Measurements from ENCODE around the gene DAPK1. TPM values are rescaled to one million over a fixed set of nuclear protein-coding genes. Genes with fewer than 3 reads are reported as not detected.

Gene DAPK1
- total and polyA plus RNA-seq, 5 experiments from 2014 or later, result 0.55 to 1.9 (median 0.55) TPM; not detected in 2

- POLR2A ChIA-PET, result no interaction called here
- H3K4me3 Mint-ChIP-seq, result no peak overlapping the region
- no peak for ATAC-seq
- H3K36me3 Mint-ChIP-seq, result no peaks in the 10 kb centered on the region
- peaks cover 8 to 34% (median 16%) of the 10 kb centered on the region in 5 donors for H3K27me3 Mint-ChIP-seq
- no peak for DNase-seq
- no peak overlapping the region for H3K27ac Mint-ChIP-seq
- H3K9me3 Mint-ChIP-seq, result no peaks in the 10 kb centered on the region
- peaks cover 3 to 12% (median 7%) of the 10 kb centered on the region in 4 donors for H3K4me1 Mint-ChIP-seq
Observed at GRCh38 chr9:87599901-87600610, 102.4 kb downstream of the DAPK1 start.

DNA sequence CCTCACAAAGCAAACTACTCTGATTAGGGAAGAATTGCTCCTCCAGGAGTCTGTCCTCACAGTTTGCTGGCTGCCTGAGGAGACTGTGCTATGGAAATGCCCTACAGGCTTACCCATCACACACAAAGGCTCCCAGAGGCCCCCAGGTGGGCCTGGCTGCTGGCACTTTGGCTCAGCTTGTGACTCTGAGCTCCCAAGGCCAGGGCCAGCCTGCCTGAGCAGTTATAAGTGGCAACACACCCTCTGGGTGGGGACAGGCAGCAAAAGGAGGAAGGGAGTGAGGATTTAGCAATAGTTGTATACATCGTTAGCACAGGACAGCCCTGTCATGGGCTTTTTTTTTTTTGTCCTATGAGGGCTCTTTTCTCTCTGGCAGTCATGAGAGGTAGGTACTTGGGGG, 103.5 kb downstream of the DAPK1 start:
- Mint-ChIP-seq H3K27ac (peak overlapping the region in 1 of 10 donors; percentile 49), H3K9me3 (no peaks in the 10 kb centered on the region), H3K4me1 (peaks cover 6 to 20% (median 14%) of the 10 kb centered on the region in 4 donors), H3K4me3 (no peak overlapping the region), H3K27me3 (peaks cover 10 to 43% (median 19%) of the 10 kb centered on the region in 5 donors), H3K36me3 (no peaks in the 10 kb centered on the region)
- DNase-seq (no peak), ATAC-seq (no peak)
- POLR2A ChIA-PET, result no interaction called here

DNA sequence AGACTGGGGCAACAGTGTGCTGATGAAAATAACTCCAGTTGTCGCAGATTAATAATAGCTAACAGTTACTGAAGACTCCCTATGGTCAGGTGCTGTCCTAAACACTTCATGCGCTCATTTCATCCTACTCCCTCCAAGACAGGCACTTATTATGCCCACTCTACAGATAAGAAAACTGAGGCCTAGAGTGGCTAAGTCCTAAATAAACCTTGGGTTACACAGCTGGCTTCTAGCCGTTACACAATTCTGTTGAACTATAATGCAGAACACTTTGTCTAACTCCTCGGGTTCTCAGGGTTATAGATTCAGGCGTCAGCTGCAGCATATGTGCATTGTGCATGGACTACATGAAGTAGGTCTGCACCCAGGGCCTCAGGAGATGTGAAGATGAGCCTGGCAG, 103.9 kb downstream of the DAPK1 start:
- DNase-seq (no peak), ATAC-seq (no peak)
- Mint-ChIP-seq H3K4me3 (no peak overlapping the region), H3K36me3 (no peaks in the 10 kb centered on the region), H3K27ac (no peak overlapping the region), H3K27me3 (peaks cover 10 to 43% (median 19%) of the 10 kb centered on the region in 5 donors), H3K9me3 (no peaks in the 10 kb centered on the region), H3K4me1 (peaks cover 6 to 20% (median 14%) of the 10 kb centered on the region in 4 donors)
- POLR2A ChIA-PET, result no interaction called here

DNA sequence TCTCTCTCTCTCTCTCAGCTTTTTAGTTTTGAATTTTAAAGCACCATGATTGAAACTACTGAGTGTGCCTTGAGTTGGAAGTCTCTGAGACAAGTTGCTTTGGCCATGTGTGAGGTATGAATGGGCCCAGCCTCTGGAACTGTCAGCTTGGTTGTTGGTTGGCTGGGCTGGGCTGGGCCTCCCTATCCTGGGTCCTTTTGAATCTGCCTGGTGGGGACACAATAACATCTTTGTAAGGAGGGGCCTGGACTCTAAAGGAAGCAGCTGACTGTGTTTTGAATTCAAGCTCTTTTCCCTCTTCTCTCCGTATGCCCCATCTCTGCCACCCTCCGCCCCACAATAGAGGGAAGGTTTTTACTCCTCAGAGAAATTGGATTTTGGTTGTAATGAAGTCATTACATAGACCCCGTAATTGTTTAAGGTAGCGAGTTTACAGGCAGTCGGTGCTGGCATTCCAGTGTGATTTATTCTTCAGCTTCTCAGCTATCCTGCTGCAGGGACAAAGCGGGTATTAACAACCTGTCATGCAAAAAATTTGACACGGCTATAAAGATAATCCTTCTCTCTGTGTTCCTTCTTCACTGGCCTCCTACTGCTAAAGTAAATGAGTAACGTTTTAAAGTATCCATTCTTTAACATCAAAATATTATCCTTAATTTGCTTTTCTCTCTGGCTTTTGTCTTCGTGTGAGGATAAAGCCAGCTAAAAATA, 105.4 kb downstream of the DAPK1 start:
- H3K4me1 Mint-ChIP-seq, result peaks cover 6 to 16% (median 12%) of the 10 kb centered on the region in 4 donors
- no peak overlapping the region for H3K4me3 Mint-ChIP-seq
- POLR2A ChIA-PET, result no interaction called here
- no peaks in the 10 kb centered on the region for H3K36me3 Mint-ChIP-seq
- peaks cover 10 to 43% (median 23%) of the 10 kb centered on the region in 5 donors for H3K27me3 Mint-ChIP-seq
- ATAC-seq, result no peak
- DNase-seq, result no peak
- peaks cover 0 to 3% (median 0%) of the 10 kb centered on the region in 9 donors for H3K9me3 Mint-ChIP-seq
- H3K27ac Mint-ChIP-seq, result no peak overlapping the region

DNA sequence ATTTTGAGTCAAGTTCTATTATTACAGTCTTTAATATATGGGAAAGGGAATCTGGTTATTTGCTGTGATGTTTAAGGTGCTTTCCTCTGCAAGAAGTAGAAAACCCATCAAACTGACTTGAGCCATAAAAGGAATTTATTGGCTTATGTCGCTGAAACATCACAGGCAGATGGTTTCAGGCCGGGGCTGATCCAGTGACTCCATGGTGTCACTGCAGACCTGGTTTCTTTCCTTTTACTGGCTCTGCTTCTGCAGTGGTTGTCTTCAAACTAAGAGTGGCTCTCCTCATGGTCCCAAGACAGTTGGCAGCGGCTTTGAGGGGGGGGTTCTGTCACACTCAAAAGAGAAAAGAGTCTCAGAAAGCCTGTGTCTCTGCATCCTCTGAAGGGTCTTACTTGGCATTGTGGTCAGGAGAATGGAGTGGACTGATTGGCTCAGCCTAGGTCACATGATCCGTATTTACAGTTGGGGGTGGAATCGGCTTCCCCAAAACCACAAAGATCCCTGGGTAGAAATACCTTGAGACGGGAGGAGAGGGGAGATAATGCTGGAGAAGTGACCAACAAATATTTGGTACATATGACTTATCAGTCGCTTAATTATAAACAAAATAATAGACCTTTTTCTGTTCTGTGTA, 106.3 kb downstream of the DAPK1 start:
- Mint-ChIP-seq H3K27me3 (peaks cover 10 to 43% (median 23%) of the 10 kb centered on the region in 5 donors), H3K4me3 (no peak overlapping the region), H3K27ac (no peak overlapping the region), H3K9me3 (peaks cover 0 to 3% (median 0%) of the 10 kb centered on the region in 9 donors), H3K36me3 (no peaks in the 10 kb centered on the region), H3K4me1 (peaks cover 6 to 16% (median 12%) of the 10 kb centered on the region in 4 donors)
- ATAC-seq (no peak), DNase-seq (no peak)
- POLR2A ChIA-PET, result no interaction called here

GRCh38 chr9:87604886-87605588, 107.4 kb downstream of the DAPK1 start:
- ATAC-seq (no peak), DNase-seq (no peak)
- POLR2A ChIA-PET, result no interaction called here
- Mint-ChIP-seq H3K36me3 (no peaks in the 10 kb centered on the region), H3K4me3 (peak overlapping the region in 5 of 10 donors; percentile 4 to 37 (median 31)), H3K27me3 (peaks cover 10 to 43% (median 25%) of the 10 kb centered on the region in 5 donors), H3K4me1 (peaks cover 6 to 16% (median 12%) of the 10 kb centered on the region in 4 donors), H3K27ac (peak overlapping the region in 1 of 10 donors; percentile 40), H3K9me3 (peaks cover 0 to 3% (median 0%) of the 10 kb centered on the region in 9 donors)

- no peak for DNase-seq
- H3K27ac Mint-ChIP-seq, result no peak overlapping the region
- POLR2A ChIA-PET, result no interaction called here
- ATAC-seq, result no peak
- peak overlapping the region in 4 of 10 donors; percentile 4 to 37 (median 31) for H3K4me3 Mint-ChIP-seq
- H3K9me3 Mint-ChIP-seq, result peaks cover 0 to 3% (median 0%) of the 10 kb centered on the region in 9 donors
- H3K4me1 Mint-ChIP-seq, result peaks cover 6 to 16% (median 12%) of the 10 kb centered on the region in 4 donors
- H3K36me3 Mint-ChIP-seq, result no peaks in the 10 kb centered on the region
- peaks cover 10 to 43% (median 25%) of the 10 kb centered on the region in 5 donors for H3K27me3 Mint-ChIP-seq
Observed at GRCh38 chr9:87605676-87606075, 108.0 kb downstream of the DAPK1 start.

DNA sequence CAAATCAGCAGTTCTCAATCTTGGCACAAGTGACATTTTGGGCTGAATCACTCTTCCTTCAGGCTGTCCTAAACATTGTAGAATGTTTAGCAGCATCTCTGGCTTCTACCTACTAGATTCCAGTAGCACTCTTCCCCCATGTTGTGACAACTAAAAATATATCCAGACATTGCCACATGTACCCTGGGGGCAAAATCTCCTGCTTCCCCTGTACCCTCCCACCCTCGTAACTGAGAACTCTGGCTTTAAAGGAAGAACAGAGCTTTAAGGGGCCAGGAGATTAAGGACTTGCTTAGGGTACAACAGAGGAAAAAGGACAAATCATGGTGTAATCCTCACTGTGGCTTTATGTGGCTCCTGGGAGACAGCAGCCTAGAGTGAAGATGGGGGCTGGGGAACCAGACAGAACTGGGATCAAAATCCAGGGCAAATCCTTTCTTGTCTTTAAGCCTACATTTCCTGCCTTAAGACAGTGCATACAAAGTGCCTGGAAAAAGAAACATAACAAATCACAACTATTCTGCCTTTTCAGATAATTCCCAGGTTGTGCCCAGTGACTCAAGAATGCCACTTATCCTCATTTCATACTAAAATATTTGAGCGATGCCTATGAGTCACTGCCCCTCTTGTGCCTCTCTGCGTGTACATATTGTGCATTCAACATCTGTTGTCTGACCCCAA, 109.3 kb downstream of the DAPK1 start:
- peaks cover 10 to 38% (median 22%) of the 10 kb centered on the region in 5 donors for H3K27me3 Mint-ChIP-seq
- peaks cover 0 to 3% (median 0%) of the 10 kb centered on the region in 9 donors for H3K9me3 Mint-ChIP-seq
- POLR2A ChIA-PET, result no interaction called here
- ATAC-seq (no peak), DNase-seq (no peak)
- H3K36me3 Mint-ChIP-seq, result no peaks in the 10 kb centered on the region
- H3K4me3 Mint-ChIP-seq, result no peak overlapping the region
- H3K27ac Mint-ChIP-seq, result no peak overlapping the region
- H3K4me1 Mint-ChIP-seq, result peaks cover 6 to 22% (median 12%) of the 10 kb centered on the region in 4 donors

- Mint-ChIP-seq H3K27ac (peak overlapping the region in 1 of 10 donors; percentile 5), H3K4me1 (peaks cover 6 to 22% (median 12%) of the 10 kb centered on the region in 4 donors), H3K9me3 (peaks cover 0 to 3% (median 0%) of the 10 kb centered on the region in 9 donors), H3K36me3 (no peaks in the 10 kb centered on the region), H3K4me3 (no peak overlapping the region), H3K27me3 (peaks cover 10 to 30% (median 22%) of the 10 kb centered on the region in 5 donors)
- ATAC-seq (no peak), DNase-seq (no peak)
- POLR2A ChIA-PET, result no interaction called here
Observed at GRCh38 chr9:87607859-87608258, 110.2 kb downstream of the DAPK1 start.

GRCh38 chr9:87609002-87609401, 111.3 kb downstream of the DAPK1 start:
- DNase-seq, result no peak
- no peaks in the 10 kb centered on the region for H3K36me3 Mint-ChIP-seq
- H3K27me3 Mint-ChIP-seq, result peaks cover 8 to 21% (median 18%) of the 10 kb centered on the region in 5 donors
- H3K4me1 Mint-ChIP-seq, result peaks cover 8 to 26% (median 15%) of the 10 kb centered on the region in 4 donors
- H3K27ac Mint-ChIP-seq, result peak overlapping the region in 1 of 10 donors; percentile 11
- H3K4me3 Mint-ChIP-seq, result no peak overlapping the region
- ATAC-seq, result no peak
- H3K9me3 Mint-ChIP-seq, result peaks cover 0 to 3% (median 0%) of the 10 kb centered on the region in 9 donors
- POLR2A ChIA-PET, result no interaction called here

DNA sequence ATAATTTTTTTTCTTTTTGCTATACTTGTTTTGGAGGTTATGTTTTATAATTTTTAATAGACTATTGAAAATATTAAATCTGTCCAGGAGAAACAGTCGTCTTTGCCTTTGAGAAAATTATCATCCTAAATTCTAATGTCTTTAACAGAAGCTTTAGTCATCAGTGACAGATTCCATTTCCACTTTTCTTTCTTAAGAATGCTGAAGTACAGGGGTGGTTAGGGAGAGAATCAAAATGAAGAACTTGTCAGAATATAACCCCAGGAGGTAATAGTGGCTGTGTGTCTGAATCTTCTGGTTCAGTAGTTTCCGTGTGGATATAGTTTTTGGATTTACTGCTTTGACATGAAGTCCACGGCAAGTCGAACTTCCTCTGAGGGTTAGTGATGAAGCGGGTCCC, 111.8 kb downstream of the DAPK1 start:
- H3K27ac Mint-ChIP-seq, result no peak overlapping the region
- no peaks in the 10 kb centered on the region for H3K36me3 Mint-ChIP-seq
- POLR2A ChIA-PET, result no interaction called here
- ATAC-seq, result no peak
- peaks cover 0 to 3% (median 0%) of the 10 kb centered on the region in 9 donors for H3K9me3 Mint-ChIP-seq
- DNase-seq, result no peak
- H3K4me3 Mint-ChIP-seq, result no peak overlapping the region
- H3K4me1 Mint-ChIP-seq, result peaks cover 9 to 26% (median 14%) of the 10 kb centered on the region in 4 donors
- H3K27me3 Mint-ChIP-seq, result peaks cover 6 to 17% (median 15%) of the 10 kb centered on the region in 5 donors
